A549 (cell line): ENCODE results near the gene AQP12B. TPM values are rescaled to one million over a fixed set of nuclear protein-coding genes. Genes with fewer than 3 reads are reported as not detected.

Experiments used
- ATAC-seq, 2 experiments: fragments of 200-7000 bp in 1 of 2; fragments of >200 bp in 1 of 2; cut with Nextera tagmentation in 1 of 2; cut with Tn5 transposase in 1 of 2; 3 replicates each; pipeline versions ENCODE4 v1.8.0 to v1.9.1; 2018 to 2020; ENCODE audit warnings: mild to moderate bottlenecking in 1 of 2, moderate library complexity in 1 of 2
- CTCF ChIA-PET: fragments of 300-600 bp; sonication (Branson Sonifier 250); formaldehyde crosslinking; extraction: SDS; loops from one replicate; lab custom pipeline; 2021; ENCODE audit warnings: antibody characterized with exemption, inconsistent platforms; lab: Yijun Ruan, JAX
- POLR2A ChIA-PET: fragments of 350-600 bp; formaldehyde crosslinking; extraction: SDS; loops from one replicate; lab custom pipeline; 2021; ENCODE audit warnings: antibody characterized with exemption, inconsistent platforms; lab: Yijun Ruan, JAX
- DNase-seq, 2 experiments: peaks; one replicate each; pipeline versions ENCODE4 v3.0.0 to v3.0.0-alpha.2; 2011 to 2016; ENCODE audit warnings: low read depth in 1 of 2, low spot score in 1 of 2
- FAIRE-seq: peaks from 2 replicates; lab custom pipeline; 2011; peaks lifted over from hg19 to GRCh38; lab: Jason Lieb, UNC
- H3K27ac ChIP-seq, 2 experiments: fragments of >200 bp; sonication (Bioruptor Twin); formaldehyde crosslinking; 3 replicates each; pipeline ENCODE4 v1.5.1; 2016 to 2017
- H3K4me1 ChIP-seq: fragments of >200 bp; sonication (Bioruptor Twin); formaldehyde crosslinking; 3 replicates; pipeline ENCODE4 v1.6.1; 2016
- H3K4me2 ChIP-seq: fragments of >200 bp; sonication (Bioruptor Twin); formaldehyde crosslinking; 3 replicates; pipeline ENCODE4 v1.6.1; 2016
- H3K4me3 ChIP-seq: fragments of >200 bp; sonication (Bioruptor Twin); formaldehyde crosslinking; 3 replicates; pipeline ENCODE4 v1.5.1; 2016
- H3K9me3 ChIP-seq: fragments of >200 bp; sonication (Bioruptor Twin); formaldehyde crosslinking; 3 replicates; pipeline ENCODE4 v1.6.1; 2016
- ATOH8 ChIP-seq: fragments of 250-450 bp; sonication (Bioruptor Pico); IDR thresholded peaks from 2 replicates; pipeline ENCODE4 v1.5.0; 2020; ENCODE audit warnings: low read depth, mild to moderate bottlenecking, moderate library complexity
- BHLHE40 ChIP-seq: IDR thresholded peaks from 2 replicates; pipeline ENCODE4 v1.6.1; 2012; ENCODE audit warnings: low read depth, low read length, inconsistent platforms
- CBX2 ChIP-seq: fragments of 200-600 bp; sonication (generic); IDR thresholded peaks from 2 replicates; pipeline ENCODE4 v1.6.1; 2016; ENCODE audit warnings: low read depth, mild to moderate bottlenecking, borderline replicate concordance
- CBX8 ChIP-seq: fragments of 200-600 bp; sonication (generic); IDR thresholded peaks from 2 replicates; pipeline ENCODE4 v1.6.1; 2016
- CHD4 ChIP-seq: fragments of 200-600 bp; sonication (generic); IDR thresholded peaks from 2 replicates; pipeline ENCODE4 v1.6.1; 2016; ENCODE audit warnings: antibody characterized with exemption, mild to moderate bottlenecking, borderline replicate concordance
- EP300 ChIP-seq, 2 experiments: fragments of >200 bp; sonication (Bioruptor Twin); formaldehyde crosslinking; IDR thresholded peaks; 2 replicates in 1 of 2; 3 replicates in 1 of 2; pipeline ENCODE4 v1.6.1; 2016 to 2017
- FOXS1 ChIP-seq: fragments of 250-450 bp; sonication (Bioruptor Pico); IDR thresholded peaks from 2 replicates; pipeline ENCODE4 v1.5.0; 2020; ENCODE audit warnings: mild to moderate bottlenecking, moderate library complexity
- GATA3 ChIP-seq: IDR thresholded peaks from 2 replicates; pipeline ENCODE4 v1.6.1; 2012; ENCODE audit warnings: borderline replicate concordance
- HDAC2 ChIP-seq: fragments of 200-600 bp; sonication (generic); IDR thresholded peaks from 2 replicates; pipeline ENCODE4 v1.6.1; 2016
- HOXA7 ChIP-seq: fragments of 250-450 bp; sonication (Bioruptor Pico); IDR thresholded peaks from 2 replicates; pipeline ENCODE4 v1.5.0; 2020; ENCODE audit warnings: mild to moderate bottlenecking, moderate library complexity
- JUN ChIP-seq, 2 experiments: fragments of >200 bp; sonication (Bioruptor Twin); formaldehyde crosslinking; IDR thresholded peaks; 2 replicates in 1 of 2; 3 replicates in 1 of 2; pipeline ENCODE4 v1.6.1; 2016 to 2017
- NFE2L2 ChIP-seq: fragments of 150-350 bp; conservative IDR thresholded peaks from 2 replicates; pipeline ENCODE4 v1.6.1; 2014; ENCODE audit warnings: low read length
- NR3C1 ChIP-seq: fragments of >200 bp; sonication (Bioruptor Twin); formaldehyde crosslinking; IDR thresholded peaks from 3 replicates; pipeline ENCODE4 v1.6.1; 2017
- POLR2AphosphoS2 ChIP-seq: conservative IDR thresholded peaks from 2 replicates; pipeline ENCODE4 v1.6.1; 2012; ENCODE audit warnings: low read length, improper control_type of control experiment, inconsistent platforms
- RAD21 ChIP-seq, 2 experiments: fragments of >200 bp in 1 of 2; sonication (Bioruptor Twin) in 1 of 2; formaldehyde crosslinking in 1 of 2; IDR thresholded peaks in 1 of 2; conservative IDR thresholded peaks in 1 of 2; 2 replicates in 1 of 2; 3 replicates in 1 of 2; pipeline ENCODE4 v1.6.1; 2012 to 2018; ENCODE audit warnings: inconsistent platforms in 1 of 2
- RCOR1 ChIP-seq: fragments of 150-350 bp; IDR thresholded peaks from 2 replicates; pipeline ENCODE4 v1.6.1; 2014; ENCODE audit warnings: antibody characterized with exemption, low read length, low read depth
- SMC3 ChIP-seq: fragments of >200 bp; sonication (Bioruptor Twin); formaldehyde crosslinking; IDR thresholded peaks from 3 replicates; pipeline ENCODE4 v1.6.1; 2018; ENCODE audit warnings: inconsistent platforms
- ZC3H11A ChIP-seq: fragments of 450-650 bp; IDR thresholded peaks from 2 replicates; pipeline ENCODE4 v1.6.1; 2014; ENCODE audit warnings: antibody characterized with exemption, mild to moderate bottlenecking
- ZFP36 ChIP-seq: fragments of 450-650 bp; IDR thresholded peaks from 2 replicates; pipeline ENCODE4 v1.6.1; 2014; ENCODE audit warnings: borderline replicate concordance; ENCODE audit not compliant: partially characterized antibody
- ZNF302 ChIP-seq: fragments of 250-450 bp; sonication (Bioruptor Pico); IDR thresholded peaks from 2 replicates; pipeline ENCODE4 v1.9.0; 2021; ENCODE audit warnings: inconsistent platforms, mild to moderate bottlenecking, moderate library complexity
- ZSCAN20 ChIP-seq: fragments of 250-450 bp; sonication (Bioruptor Pico); IDR thresholded peaks from 2 replicates; pipeline ENCODE4 v1.8.0; 2022; ENCODE audit warnings: mild to moderate bottlenecking, moderate library complexity
- WGBS: methylation state at CpG from one replicate; pipeline ENCODE4 v1.1.6; 2017; ENCODE audit errors: missing lambda C conversion rate; 5-methylcytosine and 5-hydroxymethylcytosine counted together
- polyA plus RNA-seq, 4 experiments: library from polyadenylated mRNA; depleted of rRNA in 3 of 4; stranded (reverse); fragments of >200 nt; fragmentation: RNase III in 1 of 4; extraction: RNeasy Plus Mini Kit Qiagen cat#74134 plus additional on column Dnase treatment in 1 of 4; gene quantifications; 2 replicates in 3 of 4; 3 replicates in 1 of 4; pipeline ENCODE4 v1.2.3, GENCODE V29; 2011 to 2017

AQP12B gene
- polyA plus RNA-seq, 2 of the 4 experiments (the other 2 are of a cell fraction): not detected

- Histone ChIP-seq H3K27ac (no peak overlapping the region), H3K4me3 (no peak overlapping the region), H3K9me3 (no peaks in the 10 kb centered on the region), H3K4me2 (no peak overlapping the region), H3K4me1 (no peaks in the 10 kb centered on the region)
- DNase-seq: no peak
- ChIA-PET CTCF (interaction anchor here (1.1 to 1.2 kb wide), 2 partner anchors 9 to 36 kb away, joined by 3 read pairs; no protein-coding TSS in a partner anchor), POLR2A (no interaction called here)
- 70% methylated on average over 15 of the region's 15 CpGs for WGBS
- no peak for TF ChIP-seq SMC3
- FAIRE-seq: no peak
- no peak for ATAC-seq
Observed at GRCh38 chr2:240643811-240644150, 38.9 kb downstream of the AQP12B start.

- Histone ChIP-seq H3K4me2 (no peak overlapping the region), H3K4me3 (no peak overlapping the region), H3K27ac (no peak overlapping the region), H3K9me3 (no peaks in the 10 kb centered on the region), H3K4me1 (no peaks in the 10 kb centered on the region)
- TF ChIP-seq CBX8 (no peak), ZNF302 (no peak), NFE2L2 (no peak), POLR2AphosphoS2 (no peak), GATA3 (no peak), CHD4 (no peak), EP300 (IDR thresholded peaks at IDR 0.05) (no peak), ZSCAN20 (CRISPR knock-in tag) (no peak), RAD21 (conservative IDR thresholded peaks at IDR 0.05 in 1 of 2, IDR thresholded peaks at IDR 0.05 in 1 of 2) (no peak), HDAC2 (no peak)
- ChIA-PET CTCF (interaction anchor here (1.1 to 1.2 kb wide), 2 partner anchors 10 to 36 kb away, joined by 3 read pairs; no protein-coding TSS in a partner anchor), POLR2A (no interaction called here)
- ATAC-seq: no peak
- DNase-seq: no peak
- FAIRE-seq: no peak
- 17% methylated on average over 12 of the region's 13 CpGs for WGBS
Observed at GRCh38 chr2:240643093-240643810, 39.4 kb downstream of the AQP12B start.

GRCh38 chr2:240642806-240643092, 39.9 kb downstream of the AQP12B start:
- DNase-seq (no peak), FAIRE-seq (no peak), ATAC-seq (no peak)
- WGBS: 0% methylated on average over 1 of the region's 11 CpGs
- TF ChIP-seq CBX8: no peak
- no peak for TF ChIP-seq GATA3
- no peak for TF ChIP-seq POLR2AphosphoS2
- TF ChIP-seq RCOR1: no peak
- no peak for TF ChIP-seq CBX2
- TF ChIP-seq ZC3H11A: no peak
- no peak for TF ChIP-seq JUN (IDR thresholded peaks at IDR 0.05)
- H3K4me2 ChIP-seq: no peak overlapping the region
- POLR2A ChIA-PET: no interaction called here
- no peak overlapping the region for H3K27ac ChIP-seq
- H3K4me1 ChIP-seq: no peaks in the 10 kb centered on the region
- CTCF ChIA-PET: interaction anchor here (1.1 to 1.2 kb wide), 2 partner anchors 10 to 35 kb away, joined by 3 read pairs; no protein-coding TSS in a partner anchor
- no peak overlapping the region for H3K4me3 ChIP-seq
- H3K9me3 ChIP-seq: no peaks in the 10 kb centered on the region

GRCh38 chr2:240642061-240642805, 40.5 kb downstream of the AQP12B start:
- Histone ChIP-seq H3K4me3 (no peak overlapping the region), H3K27ac (no peak overlapping the region), H3K4me2 (no peak overlapping the region), H3K4me1 (no peaks in the 10 kb centered on the region), H3K9me3 (no peaks in the 10 kb centered on the region)
- POLR2A ChIA-PET: no interaction called here
- CTCF ChIA-PET: no interaction called here
- ATAC-seq: peak in 1 of 2 experiments; percentile 9; a peak in 1 of 6 replicates
- DNase-seq: no peak
- TF ChIP-seq EP300 (IDR thresholded peaks at IDR 0.05): no peak
- no peak for TF ChIP-seq FOXS1 (CRISPR knock-in tag)
- no peak for TF ChIP-seq JUN (IDR thresholded peaks at IDR 0.05)
- TF ChIP-seq NR3C1: no peak
- no peak for TF ChIP-seq BHLHE40
- no peak for TF ChIP-seq ATOH8 (CRISPR knock-in tag)
- TF ChIP-seq HOXA7: no peak
- no peak for TF ChIP-seq ZFP36
- no peak for TF ChIP-seq CBX2
- FAIRE-seq: no peak
- 66% methylated on average over 10 of the region's 36 CpGs for WGBS
